HCT116 (cell line): ENCODE results near the gene GRIFIN.

Experiments used
- CBX3 ChIP-seq: IDR thresholded peaks from 2 replicates; pipeline ENCODE4 v1.6.1; 2012; ENCODE audit warnings: low read depth
- CEBPB ChIP-seq: IDR thresholded peaks from 2 replicates; pipeline ENCODE4 v1.6.1; 2012; ENCODE audit warnings: low read depth
- CTCF ChIP-seq, 3 experiments: fragments of 200-600 bp in 1 of 3; sonication (generic) in 1 of 3; IDR thresholded peaks in 2 of 3; conservative IDR thresholded peaks in 1 of 3; 2 replicates each; pipeline ENCODE4 v1.5.1; 2012 to 2017; ENCODE audit warnings: low read depth in 2 of 3, low read length in 2 of 3, antibody characterized with exemption in 1 of 3, borderline replicate concordance in 1 of 3, control low read depth in 1 of 3, mild to moderate bottlenecking in 1 of 3, mixed read lengths in 1 of 3, mixed run types in 1 of 3, moderate library complexity in 1 of 3; ENCODE audit not compliant: insufficient read depth in 1 of 3
- POLR2AphosphoS5 ChIP-seq: IDR thresholded peaks from 2 replicates; pipeline ENCODE4 v1.6.1; 2011; ENCODE audit warnings: mild to moderate bottlenecking, low read depth, low read length, moderate library complexity
- RAD21 ChIP-seq: IDR thresholded peaks from 2 replicates; pipeline ENCODE4 v1.6.1; 2012; ENCODE audit warnings: low read depth, mild to moderate bottlenecking
- REST ChIP-seq: IDR thresholded peaks from 2 replicates; pipeline ENCODE4 v1.6.1; 2012; ENCODE audit warnings: low read depth
- SP1 ChIP-seq: IDR thresholded peaks from 2 replicates; pipeline ENCODE4 v1.6.1; 2012; ENCODE audit warnings: low read depth

- no peak for TF ChIP-seq RAD21
- no peak for TF ChIP-seq CEBPB
- TF ChIP-seq CTCF (IDR thresholded peaks at IDR 0.05 in 2 of 3, conservative IDR thresholded peaks at IDR 0.05 in 1 of 3; ENCODE audit: borderline replicate concordance in 1 of 3, insufficient read depth in 1 of 3, low read depth in 2 of 3, low read length in 2 of 3): no peak
- no peak for TF ChIP-seq REST
- no peak for TF ChIP-seq CBX3
- no peak for TF ChIP-seq SP1
- no peak for TF ChIP-seq POLR2AphosphoS5
Observed at GRCh38 chr7:2460641-2461040, 15.6 kb downstream of the GRIFIN start.
